ENCODE data around the gene PSIP1.

DNA sequence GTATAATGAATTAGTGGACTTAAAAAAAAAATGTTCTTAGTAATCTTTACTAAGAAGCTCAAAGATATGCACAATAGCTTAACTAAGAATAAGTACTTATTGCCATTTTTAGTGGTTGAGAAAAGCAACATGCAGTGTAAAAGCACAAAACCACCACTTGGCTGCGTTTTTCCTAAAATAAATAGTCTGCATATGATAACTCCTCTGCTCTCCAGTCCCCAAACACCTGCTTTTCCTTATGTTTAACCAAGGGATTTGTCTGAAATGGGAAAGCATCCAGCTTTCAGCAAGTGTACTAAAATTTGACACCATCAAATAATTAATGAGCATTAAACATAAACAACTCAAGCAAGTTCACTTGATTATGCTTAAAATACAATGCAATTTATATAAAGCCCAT is 41.4 kb downstream of the PSIP1 start:
- TF ChIP-seq EZH2 (IDR thresholded peaks at IDR 0.05): no peak
- TF ChIP-seq POLR2AphosphoS5 (IDR thresholded peaks at IDR 0.05; ENCODE audit: borderline replicate concordance, low read depth, low read length): no peak

All from SK-N-MC (cell line).